ENCODE results near the gene PSME1.

Gene PSME1

DNA sequence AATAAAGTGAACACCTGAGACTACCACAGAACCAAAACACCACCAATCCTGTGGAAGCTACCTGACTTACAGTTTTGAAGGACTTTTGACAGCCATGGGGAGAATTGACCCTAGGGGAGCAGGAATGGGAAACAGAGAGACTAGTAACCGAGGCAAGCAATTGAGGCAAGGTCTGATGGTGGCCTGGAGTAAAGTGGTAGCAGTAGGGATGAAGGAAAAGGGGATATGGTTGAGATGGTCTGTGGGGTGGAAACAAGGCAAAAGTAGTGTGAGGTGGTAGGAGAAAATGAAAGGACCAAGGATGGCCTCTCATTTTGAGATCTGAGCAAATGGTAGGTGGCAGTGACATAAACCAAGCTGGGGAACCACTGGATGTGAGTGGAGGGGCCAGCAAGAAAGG, 20.8 kb downstream of the PSME1 start:
- Histone ChIP-seq H2AFZ (ENCODE audit: low read depth, low read length) (no peak overlapping the region), H3K4me2 (ENCODE audit: insufficient read depth, low read length) (no peak overlapping the region), H3K27ac (ENCODE audit: low read length) (no peak overlapping the region), H3K4me3 (ENCODE audit: low read depth in 1 of 2, low read length in 2 of 2) (no peak overlapping the region), H3K79me2 (ENCODE audit: insufficient read depth, low read length) (peaks cover 3% of the 10 kb centered on the region), H4K20me1 (ENCODE audit: insufficient read depth, low read length) (no peaks in the 10 kb centered on the region), H3K9me3 (ENCODE audit: insufficient read depth, low read length, severe bottlenecking) (no peaks in the 10 kb centered on the region), H3K27me3 (ENCODE audit: insufficient read depth, low read length, poor library complexity) (no peaks in the 10 kb centered on the region), H3K9ac (ENCODE audit: low read depth, low read length) (no peak overlapping the region), H3K36me3 (ENCODE audit: insufficient read depth, low read length) (peaks cover 69% of the 10 kb centered on the region), H3K4me1 (ENCODE audit: insufficient read depth, low read length) (peaks cover 15% of the 10 kb centered on the region)
- no peak for ATAC-seq (ENCODE audit: insufficient read depth, low read depth)
- no peak for DNase-seq
- TF ChIP-seq CTCF (IDR thresholded peaks at IDR 0.05; ENCODE audit: borderline replicate concordance, extremely low read depth, low read length, poor library complexity, severe bottlenecking), result no peak
- TF ChIP-seq EZH2 (IDR thresholded peaks at IDR 0.05; ENCODE audit: borderline replicate concordance, low read depth, low read length, severe bottlenecking), result no peak

GRCh38 chr14:24157331-24157730, 21.3 kb downstream of the PSME1 start:
- ATAC-seq (ENCODE audit: insufficient read depth, low read depth) (no peak), DNase-seq (no peak)
- Histone ChIP-seq H3K27me3 (ENCODE audit: insufficient read depth, low read length, poor library complexity) (no peaks in the 10 kb centered on the region), H2AFZ (ENCODE audit: low read depth, low read length) (no peak overlapping the region), H3K9me3 (ENCODE audit: insufficient read depth, low read length, severe bottlenecking) (no peaks in the 10 kb centered on the region), H3K9ac (ENCODE audit: low read depth, low read length) (no peak overlapping the region), H3K4me1 (ENCODE audit: insufficient read depth, low read length) (peaks cover 20% of the 10 kb centered on the region), H3K36me3 (ENCODE audit: insufficient read depth, low read length) (peaks cover 69% of the 10 kb centered on the region), H4K20me1 (ENCODE audit: insufficient read depth, low read length) (no peaks in the 10 kb centered on the region), H3K27ac (ENCODE audit: low read length) (no peak overlapping the region), H3K4me2 (ENCODE audit: insufficient read depth, low read length) (no peak overlapping the region), H3K4me3 (ENCODE audit: low read depth in 1 of 2, low read length in 2 of 2) (no peak overlapping the region), H3K79me2 (ENCODE audit: insufficient read depth, low read length) (peaks cover 8% of the 10 kb centered on the region)
- TF ChIP-seq CTCF (IDR thresholded peaks at IDR 0.05; ENCODE audit: borderline replicate concordance, extremely low read depth, low read length, poor library complexity, severe bottlenecking) (no peak), EZH2 (IDR thresholded peaks at IDR 0.05; ENCODE audit: borderline replicate concordance, low read depth, low read length, severe bottlenecking) (no peak)

DNA sequence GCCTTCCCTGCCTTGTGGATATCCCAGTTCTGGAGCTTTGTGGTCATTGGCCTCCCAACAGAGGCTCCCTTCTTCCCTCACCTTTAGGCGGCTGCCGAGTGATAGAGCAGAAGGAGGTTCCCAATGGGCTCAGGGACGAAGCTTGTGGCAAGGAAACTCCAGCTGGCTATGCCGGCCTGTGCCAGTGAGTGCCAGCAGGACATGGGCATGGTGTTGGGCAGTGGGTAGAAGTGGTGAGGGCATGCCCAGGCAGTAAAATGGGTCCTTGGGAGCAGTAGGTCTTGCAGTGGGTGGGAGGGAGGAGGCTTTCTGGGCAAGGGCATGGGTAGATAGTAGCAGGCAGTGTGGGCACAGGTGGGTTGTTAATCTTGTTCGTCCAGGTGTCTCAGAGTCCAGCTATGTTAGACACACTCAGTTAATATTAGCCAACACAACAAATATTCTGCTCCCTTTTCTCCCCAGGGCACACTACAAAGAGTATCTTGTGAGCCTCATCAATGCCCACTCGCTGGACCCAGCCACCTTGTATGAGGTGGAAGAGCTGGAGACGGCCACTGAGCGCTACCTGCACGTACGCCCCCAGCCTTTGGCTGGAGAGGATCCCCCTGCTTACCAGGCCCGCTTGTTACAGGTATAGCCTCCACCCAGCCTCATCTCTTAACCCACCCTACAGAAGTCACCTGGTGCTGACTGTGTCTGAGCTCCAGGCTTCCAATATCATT, 23.9 kb downstream of the PSME1 start:
- H2AFZ ChIP-seq (ENCODE audit: low read depth, low read length), result no peak overlapping the region
- no peak overlapping the region for H3K9ac ChIP-seq (ENCODE audit: low read depth, low read length)
- TF ChIP-seq CTCF (IDR thresholded peaks at IDR 0.05; ENCODE audit: borderline replicate concordance, extremely low read depth, low read length, poor library complexity, severe bottlenecking) (no peak), EZH2 (IDR thresholded peaks at IDR 0.05; ENCODE audit: borderline replicate concordance, low read depth, low read length, severe bottlenecking) (no peak)
- H3K4me3 ChIP-seq (ENCODE audit: low read depth in 1 of 2, low read length in 2 of 2), result no peak overlapping the region
- H3K4me2 ChIP-seq (ENCODE audit: insufficient read depth, low read length), result no peak overlapping the region
- no peak for ATAC-seq (ENCODE audit: insufficient read depth, low read depth)
- no peaks in the 10 kb centered on the region for H4K20me1 ChIP-seq (ENCODE audit: insufficient read depth, low read length)
- no peaks in the 10 kb centered on the region for H3K27me3 ChIP-seq (ENCODE audit: insufficient read depth, low read length, poor library complexity)
- DNase-seq, result no peak
- H3K79me2 ChIP-seq (ENCODE audit: insufficient read depth, low read length), result peaks cover 9% of the 10 kb centered on the region
- H3K27ac ChIP-seq (ENCODE audit: low read length), result peak overlapping the region; percentile 58; the same call in 1 of the 2 replicates
- H3K4me1 ChIP-seq (ENCODE audit: insufficient read depth, low read length), result peaks cover 23% of the 10 kb centered on the region
- H3K9me3 ChIP-seq (ENCODE audit: insufficient read depth, low read length, severe bottlenecking), result no peaks in the 10 kb centered on the region
- H3K36me3 ChIP-seq (ENCODE audit: insufficient read depth, low read length), result peaks cover 77% of the 10 kb centered on the region
